NB4 (cell line): ENCODE results near the gene STMN3.

Experiments
- MYC ChIP-seq: IDR thresholded peaks from 2 replicates; pipeline ENCODE4 v1.6.1; 2011; ENCODE audit warnings: low read depth, low read length
- POLR2A ChIP-seq: IDR thresholded peaks from 2 replicates; pipeline ENCODE4 v1.6.1; 2011; ENCODE audit warnings: mild to moderate bottlenecking; ENCODE audit not compliant: insufficient read length; ENCODE audit errors: extremely low read depth
- TF ChIP-seq, protein P1 (sequence below): IDR thresholded peaks from one replicate; pipeline ENCODE4 v1.5.1; 2012; ENCODE audit warnings: low read depth, low read length
- TF ChIP-seq, protein P2 (sequence below): IDR thresholded peaks from 2 replicates; pipeline ENCODE4 v1.6.1; 2011; ENCODE audit warnings: low read depth, low read length

GRCh38 chr20:63618291-63618980 lies 34.8 kb downstream of the STMN3 start:
- TF ChIP-seq, protein P1, sequence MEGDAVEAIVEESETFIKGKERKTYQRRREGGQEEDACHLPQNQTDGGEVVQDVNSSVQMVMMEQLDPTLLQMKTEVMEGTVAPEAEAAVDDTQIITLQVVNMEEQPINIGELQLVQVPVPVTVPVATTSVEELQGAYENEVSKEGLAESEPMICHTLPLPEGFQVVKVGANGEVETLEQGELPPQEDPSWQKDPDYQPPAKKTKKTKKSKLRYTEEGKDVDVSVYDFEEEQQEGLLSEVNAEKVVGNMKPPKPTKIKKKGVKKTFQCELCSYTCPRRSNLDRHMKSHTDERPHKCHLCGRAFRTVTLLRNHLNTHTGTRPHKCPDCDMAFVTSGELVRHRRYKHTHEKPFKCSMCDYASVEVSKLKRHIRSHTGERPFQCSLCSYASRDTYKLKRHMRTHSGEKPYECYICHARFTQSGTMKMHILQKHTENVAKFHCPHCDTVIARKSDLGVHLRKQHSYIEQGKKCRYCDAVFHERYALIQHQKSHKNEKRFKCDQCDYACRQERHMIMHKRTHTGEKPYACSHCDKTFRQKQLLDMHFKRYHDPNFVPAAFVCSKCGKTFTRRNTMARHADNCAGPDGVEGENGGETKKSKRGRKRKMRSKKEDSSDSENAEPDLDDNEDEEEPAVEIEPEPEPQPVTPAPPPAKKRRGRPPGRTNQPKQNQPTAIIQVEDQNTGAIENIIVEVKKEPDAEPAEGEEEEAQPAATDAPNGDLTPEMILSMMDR: no peak
- TF ChIP-seq POLR2A (no peak), MYC (no peak)
- TF ChIP-seq, protein P2, sequence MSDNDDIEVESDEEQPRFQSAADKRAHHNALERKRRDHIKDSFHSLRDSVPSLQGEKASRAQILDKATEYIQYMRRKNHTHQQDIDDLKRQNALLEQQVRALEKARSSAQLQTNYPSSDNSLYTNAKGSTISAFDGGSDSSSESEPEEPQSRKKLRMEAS: no peak
